Non-pigmented ciliary epithelial cell (primary cell): ENCODE data around the gene NDUFS7.

Experiments used
- DNase-seq: peaks from one replicate; pipeline ENCODE4 v3.0.0-alpha.2; 2010; ENCODE audit warnings: low read depth

The NDUFS7 gene

GRCh38 chr19:1365319-1366269 is 18.1 kb upstream of the NDUFS7 start:
- no peak for DNase-seq

- no peak for DNase-seq
These were observed 17.4 kb upstream of the NDUFS7 start for GRCh38 chr19:1366296-1366695.

GRCh38 chr19:1366899-1367870 is 16.5 kb upstream of the NDUFS7 start:
- DNase-seq = no peak

GRCh38 chr19:1369214-1369805 is 14.4 kb upstream of the NDUFS7 start:
- no peak for DNase-seq

GRCh38 chr19:1370579-1371361 is 12.9 kb upstream of the NDUFS7 start:
- DNase-seq = no peak

- no peak for DNase-seq
These were observed 10.6 kb upstream of the NDUFS7 start for GRCh38 chr19:1373042-1373533.

- DNase-seq = no peak
These were observed 10.0 kb upstream of the NDUFS7 start for GRCh38 chr19:1373534-1374249.

GRCh38 chr19:1374250-1374577 is 9.5 kb upstream of the NDUFS7 start:
- DNase-seq = no peak

- no peak for DNase-seq
These were observed 7.3 kb upstream of the NDUFS7 start for GRCh38 chr19:1376415-1376805.

GRCh38 chr19:1377176-1377964 is 6.3 kb upstream of the NDUFS7 start:
- no peak for DNase-seq

GRCh38 chr19:1377965-1378785 is 5.5 kb upstream of the NDUFS7 start:
- DNase-seq = no peak

- DNase-seq = no peak
These were observed 4.4 kb upstream of the NDUFS7 start for GRCh38 chr19:1379126-1379905.

- no peak for DNase-seq
These were observed 3.7 kb upstream of the NDUFS7 start for GRCh38 chr19:1379961-1380489.

- DNase-seq = no peak
These were observed 1.5 kb upstream of the NDUFS7 start for GRCh38 chr19:1382250-1382649.

GRCh38 chr19:1383017-1383311 is 743 bp upstream of the NDUFS7 start:
- DNase-seq = no peak

GRCh38 chr19:1384085-1384462 is 367 bp downstream of the NDUFS7 start:
- DNase-seq = no peak

- no peak for DNase-seq
These were observed 887 bp downstream of the NDUFS7 start for GRCh38 chr19:1384478-1385110.

- no peak for DNase-seq
These were observed 2.1 kb downstream of the NDUFS7 start for GRCh38 chr19:1385816-1386215.
